Prostate gland (tissue), 2 donors: ENCODE measurements around the gene GSTM3. TPM values are rescaled to one million over a fixed set of nuclear protein-coding genes. Genes with fewer than 3 reads are reported as not detected.

ENCODE experiments used
- DNase-seq: peaks from one replicate; pipeline ENCODE4 v3.0.0-alpha.2; 2019; ENCODE audit warnings: low spot score
- H3K27ac ChIP-seq, 2 donors: fragments of 200-600 bp; sonication (generic); 2 replicates each; pipeline ENCODE4 v1.5.1; 2017 to 2019
- H3K27me3 ChIP-seq: fragments of 200-600 bp; sonication (generic); replicated peaks from 2 replicates; pipeline ENCODE4 v1.5.1; 2019; ENCODE audit not compliant: insufficient read depth
- H3K36me3 ChIP-seq, 2 donors: fragments of 200-600 bp; sonication (generic); 1 replicate in 1 of 2; 2 replicates in 1 of 2; pipeline versions ENCODE4 v1.5.1 to v1.8.1; 2017 to 2019
- H3K4me1 ChIP-seq: fragments of 200-600 bp; sonication (generic); replicated peaks from 2 replicates; pipeline ENCODE4 v1.5.1; 2019
- H3K4me3 ChIP-seq, 2 donors: fragments of 200-600 bp; sonication (generic); 2 replicates each; pipeline ENCODE4 v1.5.1; 2017 to 2019
- H3K9me3 ChIP-seq: fragments of 200-600 bp; sonication (generic); 2 replicates; pipeline ENCODE4 v1.5.1; 2017
- POLR2A ChIP-seq: fragments of 450-650 bp; IDR thresholded peaks from one replicate; pipeline ENCODE4 v1.6.1; 2016; ENCODE audit warnings: antibody characterized with exemption, mild to moderate bottlenecking
- POLR2AphosphoS5 ChIP-seq: sonication (generic); formaldehyde crosslinking; IDR thresholded peaks from one replicate; pipeline ENCODE4 v1.6.1; 2017; ENCODE audit warnings: antibody characterized with exemption
- WGBS: methylation state at CpG from one replicate; pipeline ENCODE4 v1.1.5; 2018; 5-methylcytosine and 5-hydroxymethylcytosine counted together
- intact Hi-C: fragments of 100-400 bp; cut with DNase I; formaldehyde crosslinking; loops from one replicate; pipeline ENCODE4 v1.14.2; 2022
- total RNA-seq, 2 donors: library from RNA; depleted of rRNA; stranded (reverse); fragments of >200 nt; gene quantifications; one replicate each; pipeline ENCODE4 v1.1.0, GENCODE V29; 2016
- TF ChIP-seq, protein P1 (sequence below), 4 experiments: fragments of 200-600 bp in 2 of 4; fragments of 450-650 bp in 2 of 4; sonication (generic) in 2 of 4; IDR thresholded peaks; 1 replicate in 3 of 4; 2 replicates in 1 of 4; pipeline ENCODE4 v1.5.1; 2016 to 2019; ENCODE audit warnings: antibody characterized with exemption in 4 of 4, mild to moderate bottlenecking in 2 of 4, moderate library complexity in 2 of 4

GSTM3 gene
- total RNA-seq, 2 donors from 2014 or later, result 103 to 383 TPM

DNA sequence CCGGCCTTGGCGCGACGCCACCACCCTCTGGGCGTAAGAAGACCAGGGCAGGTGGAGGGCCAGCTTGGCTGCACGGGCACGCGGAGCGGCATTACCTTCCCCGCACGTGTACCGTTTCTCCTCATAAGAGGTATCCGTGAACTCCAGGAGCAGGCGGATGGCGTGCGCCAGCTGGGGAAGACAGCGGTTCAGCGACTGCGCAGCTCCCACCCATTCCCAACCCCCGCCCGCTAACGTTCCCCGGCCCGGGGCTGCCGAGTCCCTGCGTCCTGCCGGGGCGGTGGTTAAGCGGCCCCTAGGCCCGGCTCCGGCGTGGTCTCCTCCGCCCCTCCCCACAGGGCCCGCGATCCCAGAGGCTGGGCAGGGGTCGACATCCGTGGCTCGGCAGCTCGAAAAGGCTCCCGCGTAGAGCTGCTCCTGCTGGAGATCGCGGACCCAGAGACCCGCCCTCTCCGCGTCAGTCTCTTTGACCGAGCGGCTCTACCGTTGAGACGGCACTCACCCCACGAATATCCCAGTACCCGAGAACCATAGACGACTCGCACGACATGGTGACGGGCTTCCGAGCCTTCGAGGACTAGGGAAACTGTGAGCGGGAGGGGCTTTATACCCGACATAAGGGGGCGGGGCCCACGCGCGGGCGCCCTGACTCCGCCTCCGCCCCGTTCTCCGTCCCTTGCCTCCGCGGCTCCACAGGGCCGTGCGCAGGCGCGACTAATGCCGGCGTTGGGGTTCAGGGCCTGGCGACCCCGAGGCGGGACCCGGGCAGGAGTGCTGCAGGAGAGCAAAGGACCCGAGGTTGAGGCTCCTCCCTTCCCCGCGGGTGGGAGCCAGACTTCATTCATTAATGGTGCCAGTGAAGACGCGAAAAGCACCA is 862 bp downstream of the GSTM3 start:
- Histone ChIP-seq H3K4me3 (peak overlapping the region; percentile 49 to 81), H3K27ac (peak overlapping the region; percentile 71 to 83), H3K4me1 (no peaks in the 10 kb centered on the region), H3K9me3 (no peaks in the 10 kb centered on the region), H3K36me3 (peaks cover 3 to 4% of the 10 kb centered on the region in 2 donors), H3K27me3 (no peaks in the 10 kb centered on the region)
- TF ChIP-seq POLR2A (peak; percentile 78), POLR2AphosphoS5 (peak; percentile 86)
- TF ChIP-seq, protein P1, sequence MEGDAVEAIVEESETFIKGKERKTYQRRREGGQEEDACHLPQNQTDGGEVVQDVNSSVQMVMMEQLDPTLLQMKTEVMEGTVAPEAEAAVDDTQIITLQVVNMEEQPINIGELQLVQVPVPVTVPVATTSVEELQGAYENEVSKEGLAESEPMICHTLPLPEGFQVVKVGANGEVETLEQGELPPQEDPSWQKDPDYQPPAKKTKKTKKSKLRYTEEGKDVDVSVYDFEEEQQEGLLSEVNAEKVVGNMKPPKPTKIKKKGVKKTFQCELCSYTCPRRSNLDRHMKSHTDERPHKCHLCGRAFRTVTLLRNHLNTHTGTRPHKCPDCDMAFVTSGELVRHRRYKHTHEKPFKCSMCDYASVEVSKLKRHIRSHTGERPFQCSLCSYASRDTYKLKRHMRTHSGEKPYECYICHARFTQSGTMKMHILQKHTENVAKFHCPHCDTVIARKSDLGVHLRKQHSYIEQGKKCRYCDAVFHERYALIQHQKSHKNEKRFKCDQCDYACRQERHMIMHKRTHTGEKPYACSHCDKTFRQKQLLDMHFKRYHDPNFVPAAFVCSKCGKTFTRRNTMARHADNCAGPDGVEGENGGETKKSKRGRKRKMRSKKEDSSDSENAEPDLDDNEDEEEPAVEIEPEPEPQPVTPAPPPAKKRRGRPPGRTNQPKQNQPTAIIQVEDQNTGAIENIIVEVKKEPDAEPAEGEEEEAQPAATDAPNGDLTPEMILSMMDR (IDR thresholded peaks at IDR 0.05), result no peak
- intact Hi-C loops, result loop anchor here (2.0 kb wide), 1 partner anchor 71 kb away; the partner anchor contains the start of gene GSTM2
- WGBS, result under 1% methylated on average over 86 of the region's 86 CpGs
- DNase-seq, result peak; percentile 75

DNA sequence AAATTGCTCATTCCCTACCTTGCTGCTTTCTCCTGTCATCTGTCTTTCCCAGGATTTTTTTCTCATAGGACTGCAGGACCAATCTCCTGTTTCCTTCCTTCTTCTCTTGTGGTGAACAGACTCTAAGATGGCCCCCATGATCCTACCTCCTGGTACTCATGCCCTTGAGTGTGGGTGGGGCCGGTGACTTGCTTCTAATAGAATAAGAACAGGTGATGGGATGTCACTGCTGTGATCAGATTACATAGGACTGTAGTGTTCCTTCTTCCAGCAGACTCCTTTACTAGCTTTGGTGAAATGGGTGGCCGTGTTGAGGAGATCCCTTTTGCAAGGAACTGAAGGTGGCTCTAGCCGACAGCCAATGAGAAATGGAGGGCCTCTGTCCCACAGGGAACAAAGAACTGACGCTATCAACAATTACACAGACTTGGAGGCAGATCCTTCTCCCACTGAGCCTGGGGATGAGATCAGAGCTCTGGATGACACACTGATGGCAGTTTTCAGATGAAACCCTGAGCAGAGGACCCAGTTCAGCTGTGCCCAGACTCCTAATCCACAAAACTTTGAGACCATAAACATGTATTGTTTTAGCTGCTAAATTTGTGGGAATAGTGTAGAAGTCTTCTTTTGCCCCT is 7.5 kb downstream of the GSTM3 start:
- Histone ChIP-seq H3K36me3 (peaks cover 3 to 4% of the 10 kb centered on the region in 2 donors), H3K27ac (no peak overlapping the region), H3K9me3 (no peaks in the 10 kb centered on the region), H3K27me3 (no peaks in the 10 kb centered on the region), H3K4me3 (no peak overlapping the region), H3K4me1 (no peaks in the 10 kb centered on the region)
- TF ChIP-seq POLR2A (no peak), POLR2AphosphoS5 (no peak)
- TF ChIP-seq, protein P1 (IDR thresholded peaks at IDR 0.05), result no peak
- intact Hi-C loops, result no loop called here
- no peak for DNase-seq
- WGBS, result 92% methylated on average over 4 of the region's 4 CpGs

DNA sequence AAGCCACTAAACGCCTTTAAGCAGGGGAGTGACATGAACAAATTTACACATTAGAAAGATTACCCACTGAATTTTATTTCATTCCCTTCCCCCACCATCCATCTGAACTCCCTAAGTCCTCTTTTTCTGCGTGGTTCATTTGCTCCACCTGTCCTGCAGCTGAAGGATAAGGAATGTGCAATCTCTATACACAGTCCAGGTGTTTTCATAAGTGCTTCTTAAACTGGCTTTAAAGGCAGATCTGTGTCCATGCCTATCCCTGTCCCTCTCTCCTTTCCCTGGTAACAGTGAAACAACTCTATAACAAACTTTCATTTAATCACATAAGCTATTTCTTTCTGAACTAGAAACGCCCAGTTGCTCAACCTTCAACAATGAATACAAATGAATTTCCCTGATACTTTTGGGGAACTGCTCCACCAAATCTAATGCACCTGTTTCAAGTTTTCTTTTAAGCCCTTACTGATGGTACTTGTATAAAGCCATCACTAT is 8.4 kb downstream of the GSTM3 start:
- no peak for TF ChIP-seq POLR2AphosphoS5
- TF ChIP-seq POLR2A, result no peak
- TF ChIP-seq, protein P1 (IDR thresholded peaks at IDR 0.05), result no peak
- intact Hi-C loops, result no loop called here
- no peaks in the 10 kb centered on the region for H3K4me1 ChIP-seq
- no peak overlapping the region for H3K4me3 ChIP-seq
- DNase-seq, result no peak
- H3K9me3 ChIP-seq, result no peaks in the 10 kb centered on the region
- no peaks in the 10 kb centered on the region for H3K27me3 ChIP-seq
- H3K36me3 ChIP-seq, result peaks cover 3% of the 10 kb centered on the region in 2 donors
- 61% methylated on average over 3 of the region's 3 CpGs for WGBS
- no peak overlapping the region for H3K27ac ChIP-seq

DNA sequence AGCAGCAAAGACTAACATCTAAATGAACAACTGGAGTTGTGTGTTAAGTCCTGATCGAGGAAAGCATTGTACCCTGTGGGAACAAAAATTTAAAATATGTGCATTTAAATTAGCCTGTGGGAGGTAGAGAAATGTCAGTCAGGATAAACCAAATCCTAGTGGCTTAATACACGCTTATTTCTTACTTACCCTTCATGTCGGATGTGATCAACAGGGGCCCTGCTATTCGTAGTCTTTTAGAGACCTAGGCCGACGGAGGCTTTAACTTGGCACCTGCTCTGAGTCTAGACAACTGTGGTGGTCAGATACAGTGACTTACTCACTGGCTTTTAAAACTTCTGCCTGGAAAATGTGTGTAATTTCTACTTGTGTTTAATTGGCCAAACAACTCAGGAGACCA is 10.2 kb downstream of the GSTM3 start:
- 95% methylated on average over 6 of the region's 6 CpGs for WGBS
- no peak overlapping the region for H3K4me3 ChIP-seq
- no peaks in the 10 kb centered on the region for H3K9me3 ChIP-seq
- intact Hi-C loops, result no loop called here
- H3K27me3 ChIP-seq, result no peaks in the 10 kb centered on the region
- no peak for DNase-seq
- H3K4me1 ChIP-seq, result no peaks in the 10 kb centered on the region
- no peaks in the 10 kb centered on the region for H3K36me3 ChIP-seq
- H3K27ac ChIP-seq, result no peak overlapping the region
- TF ChIP-seq POLR2AphosphoS5 (no peak), POLR2A (no peak)
- TF ChIP-seq, protein P1 (IDR thresholded peaks at IDR 0.05), result no peak
